Panc1 (cell line): ENCODE data around the gene CLPTM1.

ENCODE experiments used
- CTCF ChIP-seq: fragments of 450-650 bp; IDR thresholded peaks from 2 replicates; pipeline ENCODE4 v1.5.1; 2017; ENCODE audit warnings: mild to moderate bottlenecking
- POLR2AphosphoS5 ChIP-seq: IDR thresholded peaks from 2 replicates; pipeline ENCODE4 v1.6.1; 2012; ENCODE audit warnings: mild to moderate bottlenecking, low read depth, low read length, moderate library complexity
- SIN3A ChIP-seq: IDR thresholded peaks from 2 replicates; pipeline ENCODE4 v1.6.1; 2012; ENCODE audit warnings: low read depth, mild to moderate bottlenecking, low read length, moderate library complexity, borderline replicate concordance; ENCODE audit not compliant: insufficient read depth
- TCF7L2 ChIP-seq: IDR thresholded peaks from 2 replicates; pipeline ENCODE4 v1.6.1; 2011; ENCODE audit warnings: mild to moderate bottlenecking, low read depth, low read length, inconsistent platforms
- TF ChIP-seq, protein P1 (sequence below), 2 experiments: IDR thresholded peaks; 2 replicates each; pipeline ENCODE4 v1.6.1; 2011 to 2012; ENCODE audit warnings: low read depth in 2 of 2, control low read depth in 1 of 2, low read length in 1 of 2, mild to moderate bottlenecking in 1 of 2, moderate library complexity in 1 of 2; ENCODE audit not compliant: insufficient read depth in 1 of 2

GRCh38 chr19:45019187-45019586 is 64.0 kb downstream of the CLPTM1 start:
- TF ChIP-seq CTCF (no peak), POLR2AphosphoS5 (no peak), SIN3A (no peak), TCF7L2 (no peak)
- TF ChIP-seq, protein P1, sequence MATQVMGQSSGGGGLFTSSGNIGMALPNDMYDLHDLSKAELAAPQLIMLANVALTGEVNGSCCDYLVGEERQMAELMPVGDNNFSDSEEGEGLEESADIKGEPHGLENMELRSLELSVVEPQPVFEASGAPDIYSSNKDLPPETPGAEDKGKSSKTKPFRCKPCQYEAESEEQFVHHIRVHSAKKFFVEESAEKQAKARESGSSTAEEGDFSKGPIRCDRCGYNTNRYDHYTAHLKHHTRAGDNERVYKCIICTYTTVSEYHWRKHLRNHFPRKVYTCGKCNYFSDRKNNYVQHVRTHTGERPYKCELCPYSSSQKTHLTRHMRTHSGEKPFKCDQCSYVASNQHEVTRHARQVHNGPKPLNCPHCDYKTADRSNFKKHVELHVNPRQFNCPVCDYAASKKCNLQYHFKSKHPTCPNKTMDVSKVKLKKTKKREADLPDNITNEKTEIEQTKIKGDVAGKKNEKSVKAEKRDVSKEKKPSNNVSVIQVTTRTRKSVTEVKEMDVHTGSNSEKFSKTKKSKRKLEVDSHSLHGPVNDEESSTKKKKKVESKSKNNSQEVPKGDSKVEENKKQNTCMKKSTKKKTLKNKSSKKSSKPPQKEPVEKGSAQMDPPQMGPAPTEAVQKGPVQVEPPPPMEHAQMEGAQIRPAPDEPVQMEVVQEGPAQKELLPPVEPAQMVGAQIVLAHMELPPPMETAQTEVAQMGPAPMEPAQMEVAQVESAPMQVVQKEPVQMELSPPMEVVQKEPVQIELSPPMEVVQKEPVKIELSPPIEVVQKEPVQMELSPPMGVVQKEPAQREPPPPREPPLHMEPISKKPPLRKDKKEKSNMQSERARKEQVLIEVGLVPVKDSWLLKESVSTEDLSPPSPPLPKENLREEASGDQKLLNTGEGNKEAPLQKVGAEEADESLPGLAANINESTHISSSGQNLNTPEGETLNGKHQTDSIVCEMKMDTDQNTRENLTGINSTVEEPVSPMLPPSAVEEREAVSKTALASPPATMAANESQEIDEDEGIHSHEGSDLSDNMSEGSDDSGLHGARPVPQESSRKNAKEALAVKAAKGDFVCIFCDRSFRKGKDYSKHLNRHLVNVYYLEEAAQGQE (IDR thresholded peaks at IDR 0.05; ENCODE audit: insufficient read depth in 1 of 2, low read depth in 2 of 2, low read length in 1 of 2): no peak
